GM19324 (cell line): ENCODE measurements around the gene SEMA5B.

Source experiments
- ATAC-seq: cut with Tn5 transposase; IDR thresholded peaks from one replicate; pipeline ENCODE4 v1.9.1; 2021; ENCODE audit warnings: mild to moderate bottlenecking, moderate library complexity; ENCODE audit not compliant: unreplicated experiment, low FRiP score

The SEMA5B gene

GRCh38 chr3:123060054-123060453 is 32.5 kb upstream of the SEMA5B start:
- no peak for ATAC-seq

DNA sequence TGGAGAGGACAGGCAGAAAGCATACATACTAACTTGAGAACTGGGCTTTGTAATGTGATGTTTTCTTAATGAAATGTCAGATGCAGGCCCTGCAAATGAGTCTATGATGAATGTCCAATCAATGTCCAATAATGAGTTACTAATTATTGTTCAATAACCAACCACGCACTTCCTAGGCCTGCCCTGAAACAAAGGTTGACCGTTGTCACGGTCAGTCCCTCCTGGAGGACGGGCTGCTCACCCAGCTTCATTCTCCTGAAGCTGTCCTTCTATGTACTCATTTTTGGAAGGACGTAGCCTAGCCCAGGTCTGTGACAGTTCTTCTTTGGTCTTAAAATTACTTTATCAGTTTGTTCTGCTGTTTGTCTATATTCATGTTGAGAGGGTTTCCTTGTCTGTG is 30.9 kb upstream of the SEMA5B start:
- ATAC-seq, result no peak

DNA sequence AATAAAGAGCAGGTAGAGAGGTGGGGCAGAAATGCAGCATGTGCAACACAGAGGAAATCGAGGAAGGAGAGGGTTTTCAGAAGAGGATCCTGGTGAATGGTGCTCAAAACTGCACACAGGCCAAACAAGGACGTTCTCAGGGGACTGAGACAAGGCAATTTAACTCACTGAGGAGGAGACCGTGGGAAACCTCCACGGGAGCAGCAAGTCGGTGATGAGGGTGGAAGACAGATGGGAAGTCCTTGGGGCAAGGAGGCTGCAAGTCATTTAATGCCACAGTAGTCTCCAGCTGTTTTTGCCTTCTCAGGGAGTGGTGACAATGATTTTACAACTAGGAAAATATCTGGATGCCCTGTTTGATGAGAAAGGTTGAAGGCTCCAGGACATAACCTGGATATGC is 27.8 kb upstream of the SEMA5B start:
- ATAC-seq, result no peak

- no peak for ATAC-seq
These were observed 27.4 kb upstream of the SEMA5B start for GRCh38 chr3:123054931-123055330.

- ATAC-seq, result no peak
These were observed 26.7 kb upstream of the SEMA5B start for GRCh38 chr3:123054109-123054778.

GRCh38 chr3:123053107-123053506 is 25.5 kb upstream of the SEMA5B start:
- ATAC-seq, result no peak

DNA sequence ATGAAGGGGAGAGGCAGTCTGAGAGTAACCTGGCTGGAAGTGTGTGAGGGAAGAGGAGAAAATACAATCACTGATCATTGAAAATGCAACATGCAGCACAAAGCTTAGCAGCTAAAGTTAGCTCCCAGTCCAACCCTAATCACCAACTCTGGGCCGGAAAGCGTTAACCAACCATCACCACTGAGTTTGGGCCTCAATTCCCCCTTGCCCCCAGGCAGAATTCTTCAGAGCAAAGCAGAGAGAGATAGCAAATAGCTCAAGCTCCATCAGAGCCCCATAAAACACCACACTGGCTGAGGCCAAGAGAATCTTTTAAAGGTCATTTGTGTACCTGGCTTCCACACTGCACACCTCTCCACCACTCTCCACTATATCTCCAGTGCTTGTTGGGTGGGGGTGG is 23.1 kb upstream of the SEMA5B start:
- no peak for ATAC-seq

- ATAC-seq, result no peak
These were observed 21.1 kb upstream of the SEMA5B start for GRCh38 chr3:123048480-123049237.

DNA sequence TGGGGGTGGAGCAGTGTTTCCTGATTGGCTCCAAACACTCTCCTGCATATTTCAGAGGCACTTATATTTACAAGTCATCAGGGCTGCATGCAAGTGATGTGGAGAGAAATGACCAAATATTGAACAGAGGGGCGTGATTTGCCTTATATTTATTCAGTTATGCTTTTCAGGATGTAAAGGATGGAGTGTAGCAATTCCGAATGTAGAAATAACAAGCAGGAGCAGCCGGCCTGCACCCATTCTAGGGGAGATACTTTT is 19.4 kb upstream of the SEMA5B start:
- no peak for ATAC-seq

DNA sequence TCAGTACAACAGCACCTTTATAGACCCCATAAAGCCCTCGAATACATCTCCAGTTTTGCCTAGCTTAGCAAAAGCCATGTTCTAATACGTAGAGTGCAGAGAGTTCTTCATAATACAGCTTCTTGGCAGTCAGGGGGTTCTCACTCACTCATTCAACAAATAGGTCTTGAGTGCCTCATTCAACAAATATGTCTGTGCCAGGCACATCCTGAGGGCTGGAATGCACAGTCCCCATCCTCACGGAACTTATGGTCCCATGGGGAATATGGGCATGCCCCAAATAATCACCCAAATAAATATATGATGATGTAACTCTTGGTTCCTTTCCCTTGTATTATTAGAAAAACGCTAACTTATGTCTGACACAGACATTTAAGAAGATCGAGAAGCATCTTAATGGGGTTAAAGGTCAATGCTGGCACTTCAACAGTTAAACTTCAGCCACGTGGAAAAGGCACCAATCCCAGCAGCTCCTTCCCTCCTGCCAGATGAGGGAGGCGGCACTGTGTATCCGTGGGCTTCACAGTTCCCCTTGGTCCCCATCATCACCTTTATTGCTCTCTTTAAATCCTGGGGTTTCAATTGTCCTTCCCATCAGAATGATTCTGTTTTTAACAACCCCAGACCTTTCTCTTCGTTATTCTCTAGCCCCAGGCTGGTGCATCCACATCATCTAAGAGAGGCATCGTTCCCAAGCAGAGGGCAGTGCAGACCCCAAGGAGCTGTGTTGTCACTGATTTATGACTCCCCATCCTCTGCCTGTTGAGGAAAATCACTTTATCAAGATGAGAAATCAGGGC is 18.9 kb upstream of the SEMA5B start:
- no peak for ATAC-seq

GRCh38 chr3:123044981-123045763 is 17.6 kb upstream of the SEMA5B start:
- ATAC-seq, result no peak

DNA sequence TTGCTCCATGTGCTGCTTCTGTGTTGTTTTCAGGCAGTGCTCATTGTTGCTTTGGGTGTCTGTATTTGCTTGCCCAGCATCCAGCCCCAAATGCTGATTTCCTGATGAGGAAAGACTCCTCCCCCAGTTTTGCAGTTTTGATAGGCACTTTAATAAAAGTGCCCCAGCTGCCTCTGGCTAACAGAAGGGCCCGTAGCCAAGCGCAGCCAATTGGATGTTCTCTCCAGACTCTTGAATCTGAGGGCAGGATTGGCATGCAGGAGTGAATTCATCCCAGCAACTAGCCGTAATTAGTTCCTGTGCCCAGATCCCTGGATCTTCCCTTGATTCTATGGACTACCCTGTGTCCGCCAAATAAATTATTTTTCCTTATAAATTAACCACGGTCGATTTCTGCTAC is 14.8 kb upstream of the SEMA5B start:
- no peak for ATAC-seq

DNA sequence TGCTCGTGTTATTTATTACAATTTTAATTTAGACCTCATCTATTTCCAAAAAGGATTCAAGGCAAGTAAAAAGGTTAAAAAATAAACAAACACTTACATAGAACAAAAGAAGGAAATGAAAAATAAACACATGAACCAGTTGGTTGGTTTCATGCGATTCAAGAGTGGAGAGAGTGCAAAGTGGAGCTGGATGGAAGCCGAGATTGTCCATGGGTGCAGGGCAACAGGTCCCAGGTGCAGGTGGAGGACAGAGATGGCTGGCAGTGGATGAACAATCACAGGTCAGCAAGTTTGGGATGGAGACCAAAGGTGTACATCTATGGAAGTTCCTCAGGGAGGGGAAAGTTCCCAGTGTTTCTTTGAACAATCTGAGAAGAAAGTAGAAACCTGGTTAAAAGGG is 11.6 kb upstream of the SEMA5B start:
- no peak for ATAC-seq

DNA sequence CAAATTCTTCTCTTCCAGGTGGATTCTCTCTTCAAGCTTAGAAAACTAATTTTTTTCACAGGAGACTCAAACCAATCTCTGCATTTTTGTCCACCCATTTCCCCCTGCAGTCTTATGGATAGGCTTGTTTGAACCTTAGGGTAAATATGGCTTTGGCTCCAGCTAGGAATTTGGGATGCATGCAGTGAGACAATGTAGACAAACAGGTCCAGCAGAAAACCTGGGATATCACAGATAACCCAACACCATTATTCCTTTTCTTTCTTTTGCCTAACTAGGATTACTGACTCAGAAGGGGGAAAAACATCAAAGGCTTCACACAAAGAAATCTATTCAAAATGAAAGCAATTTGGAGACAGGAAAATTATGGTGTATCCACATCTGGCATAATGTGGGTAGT is 11.2 kb upstream of the SEMA5B start:
- ATAC-seq, result no peak

DNA sequence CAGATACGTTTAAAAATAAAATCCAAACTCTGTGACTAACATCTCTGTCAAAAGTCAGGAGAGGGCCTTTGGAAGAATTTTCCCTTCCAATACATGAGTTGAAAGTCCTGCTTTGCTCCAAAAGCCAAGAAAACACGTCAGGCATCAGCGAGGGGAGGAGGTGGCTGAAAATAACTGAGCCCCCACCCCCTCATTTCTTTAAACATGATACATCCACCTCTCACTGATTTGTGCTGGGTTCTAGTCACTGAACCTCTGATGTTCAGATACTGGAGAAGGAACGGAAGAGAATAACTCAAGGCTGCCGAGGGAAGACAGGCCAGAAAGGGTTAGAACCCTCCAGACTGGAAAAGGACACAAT is 9.4 kb upstream of the SEMA5B start:
- ATAC-seq, result no peak

- no peak for ATAC-seq
These were observed 8.9 kb upstream of the SEMA5B start for GRCh38 chr3:123036352-123037014.

DNA sequence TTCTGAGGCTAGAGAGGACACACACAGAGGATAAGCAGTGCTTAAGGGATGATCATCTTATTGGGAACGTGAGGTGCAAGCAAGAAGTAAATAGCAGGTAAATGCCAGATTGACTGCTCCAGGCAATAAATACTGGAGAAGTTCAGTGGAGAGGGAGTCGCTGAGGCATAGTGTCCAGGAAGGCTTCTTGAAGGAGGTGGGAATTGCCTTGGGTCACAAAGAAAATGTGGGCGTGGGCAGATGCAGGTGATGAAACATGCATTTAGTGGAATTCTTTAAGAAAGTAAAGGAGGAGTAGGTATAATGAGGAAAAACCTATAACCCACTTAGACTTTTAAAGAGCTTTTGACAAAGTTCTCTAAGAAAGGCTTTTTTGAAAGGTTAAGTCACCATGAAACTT is 7.4 kb upstream of the SEMA5B start:
- no peak for ATAC-seq

- ATAC-seq, result no peak
These were observed 6.6 kb upstream of the SEMA5B start for GRCh38 chr3:123034120-123034519.

DNA sequence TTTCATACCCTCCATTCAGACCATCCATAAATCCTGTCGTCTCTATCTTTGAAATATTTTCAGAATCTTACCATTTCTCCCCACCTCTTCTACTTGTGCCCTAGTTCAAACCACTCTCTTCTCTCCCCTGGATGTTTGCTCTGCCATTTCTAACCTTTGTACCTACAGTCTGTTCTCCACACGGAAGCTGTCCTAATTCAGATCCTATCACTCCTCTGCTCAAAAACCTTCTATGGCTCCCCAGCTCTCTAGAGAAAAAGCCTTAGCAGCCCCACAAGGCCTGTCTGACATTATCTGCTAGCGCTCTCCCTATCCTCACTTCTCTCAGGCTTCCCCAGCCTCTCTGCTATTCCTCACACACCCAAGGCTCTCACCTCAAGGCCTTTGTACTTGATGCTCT is 4.5 kb upstream of the SEMA5B start:
- ATAC-seq, result no peak

GRCh38 chr3:123031051-123031450 is 3.5 kb upstream of the SEMA5B start:
- ATAC-seq, result no peak
